Measurements from ENCODE around the gene LGALS7B. TPM values are rescaled to one million over a fixed set of nuclear protein-coding genes. Genes with fewer than 3 reads are reported as not detected.
"Not testable (repeated sequence)": the region's sequence is repeated elsewhere in the genome, so short reads cannot be mapped to it uniquely, and the experiment has no call there.

Gene LGALS7B
- total RNA-seq, 2 donors from 2014 or later, result not detected

GRCh38 chr19:38786572-38787265 is 2.3 kb upstream of the LGALS7B start:
- Histone ChIP-seq H3K4me3 (ENCODE audit: low read length) (no peak overlapping the region), H3K4me1 (ENCODE audit: control insufficient read depth, insufficient read depth, low read length) (no peaks in the 10 kb centered on the region), H3K9me3 (ENCODE audit: control insufficient read depth, low read length) (no peaks in the 10 kb centered on the region), H3K27me3 (ENCODE audit: control insufficient read depth, insufficient read depth, low read length, poor library complexity, severe bottlenecking) (no peaks in the 10 kb centered on the region), H3K9ac (ENCODE audit: extremely low read depth, low read length, poor library complexity, severe bottlenecking) (no peak overlapping the region), H3K36me3 (ENCODE audit: control insufficient read depth, insufficient read depth, low read length) (no peaks in the 10 kb centered on the region), H3K27ac (ENCODE audit: low read depth, low read length) (no peak overlapping the region)
- Mint-ChIP-seq H3K4me3 (no peak overlapping the region), H3K27me3 (ENCODE audit: insufficient read depth) (no peaks in the 10 kb centered on the region), H3K27ac (no peak overlapping the region), H3K9me3 (no peaks in the 10 kb centered on the region), H3K36me3 (ENCODE audit: low read depth) (no peaks in the 10 kb centered on the region), H3K4me1 (peaks cover 4% of the 10 kb centered on the region)
- WGBS, 2 experiments (ENCODE audit: insufficient coverage in 1 of 2, insufficient read length in 1 of 2), result 89 to 91% methylated on average over 8 to 11 of the region's 11 CpGs
- TF ChIP-seq CTCF (conservative IDR thresholded peaks at IDR 0.05), result no peak
- no peak for DNase-seq

- not testable (repeated sequence) for H3K4me3 ChIP-seq (ENCODE audit: low read length); H3K9me3 Mint-ChIP-seq; H3K27me3 ChIP-seq (ENCODE audit: control insufficient read depth, insufficient read depth, low read length, poor library complexity, severe bottlenecking); H3K27ac ChIP-seq (ENCODE audit: low read depth, low read length); H3K4me3 Mint-ChIP-seq; H3K9me3 ChIP-seq (ENCODE audit: control insufficient read depth, low read length); H3K9ac ChIP-seq (ENCODE audit: extremely low read depth, low read length, poor library complexity, severe bottlenecking); H3K36me3 Mint-ChIP-seq (ENCODE audit: low read depth); H3K27me3 Mint-ChIP-seq (ENCODE audit: insufficient read depth); H3K36me3 ChIP-seq (ENCODE audit: control insufficient read depth, insufficient read depth, low read length); H3K4me1 Mint-ChIP-seq; H3K27ac Mint-ChIP-seq; H3K4me1 ChIP-seq (ENCODE audit: control insufficient read depth, insufficient read depth, low read length); DNase-seq
- 71 to 73% methylated on average over 4 to 10 of the region's 49 CpGs for WGBS, 2 experiments (ENCODE audit: insufficient coverage in 1 of 2, insufficient read length in 1 of 2)
Measured at GRCh38 chr19:38790507-38791403, 1.8 kb downstream of the LGALS7B start.

- H3K9me3 ChIP-seq (ENCODE audit: control insufficient read depth, low read length); H3K9ac ChIP-seq (ENCODE audit: extremely low read depth, low read length, poor library complexity, severe bottlenecking); H3K4me3 ChIP-seq (ENCODE audit: low read length); H3K36me3 ChIP-seq (ENCODE audit: control insufficient read depth, insufficient read depth, low read length); H3K27me3 ChIP-seq (ENCODE audit: control insufficient read depth, insufficient read depth, low read length, poor library complexity, severe bottlenecking); H3K4me1 Mint-ChIP-seq; H3K27ac Mint-ChIP-seq; H3K4me1 ChIP-seq (ENCODE audit: control insufficient read depth, insufficient read depth, low read length); H3K4me3 Mint-ChIP-seq; H3K36me3 Mint-ChIP-seq (ENCODE audit: low read depth); DNase-seq; H3K27me3 Mint-ChIP-seq (ENCODE audit: insufficient read depth); H3K9me3 Mint-ChIP-seq; H3K27ac ChIP-seq (ENCODE audit: low read depth, low read length): not testable (repeated sequence)
- WGBS, 2 experiments (ENCODE audit: insufficient coverage in 1 of 2, insufficient read length in 1 of 2), result no CpG with 5 or more reads among the region's 40 CpGs
Measured at GRCh38 chr19:38791451-38792064, 2.6 kb downstream of the LGALS7B start.
